HCEC 1CT (cell line): ENCODE data around the gene KREMEN2.

ENCODE experiments used
- DNase-seq: peaks from one replicate; pipeline ENCODE4 v3.0.0-alpha.2; 2017

Gene KREMEN2

GRCh38 chr16:3007957-3008689, 44.0 kb downstream of the KREMEN2 start:
- DNase-seq: no peak

- no peak for DNase-seq
Observed at GRCh38 chr16:3008690-3009037, 44.6 kb downstream of the KREMEN2 start.

GRCh38 chr16:3009568-3010390, 45.7 kb downstream of the KREMEN2 start:
- DNase-seq: no peak

GRCh38 chr16:3010510-3010909, 46.4 kb downstream of the KREMEN2 start:
- no peak for DNase-seq

GRCh38 chr16:3012246-3012645, 48.2 kb downstream of the KREMEN2 start:
- DNase-seq: no peak

- DNase-seq: no peak
Observed at GRCh38 chr16:3012828-3013420, 48.8 kb downstream of the KREMEN2 start, which contains the start of gene CLDN9. Gene CLDN9 (plus strand): TSS chr16:3012923. CDS start chr16:3013363, 440 bp downstream.

- DNase-seq: no peak
Observed at GRCh38 chr16:3013491-3013951, 49.4 kb downstream of the KREMEN2 start.

- DNase-seq: no peak
Observed at GRCh38 chr16:3013998-3014690, 50.1 kb downstream of the KREMEN2 start.

GRCh38 chr16:3014971-3015370, 50.9 kb downstream of the KREMEN2 start:
- no peak for DNase-seq

GRCh38 chr16:3015865-3016521, 51.9 kb downstream of the KREMEN2 start:
- no peak for DNase-seq

- no peak for DNase-seq
Observed at GRCh38 chr16:3017344-3017743, 53.3 kb downstream of the KREMEN2 start.
